ENCODE measurements around the gene MYL12B.

Gene MYL12B

GRCh38 chr18:3236470-3236869, 25.5 kb upstream of the MYL12B start:
- DNase-seq, result no peak

- DNase-seq, result no peak
Measured at GRCh38 chr18:3238742-3239141, 23.2 kb upstream of the MYL12B start.

- no peak for DNase-seq
Measured at GRCh38 chr18:3245185-3245564, 16.8 kb upstream of the MYL12B start.

- DNase-seq, result peak; percentile 55
Measured at GRCh38 chr18:3245853-3246634, 15.9 kb upstream of the MYL12B start.

GRCh38 chr18:3246635-3247239, 15.2 kb upstream of the MYL12B start:
- DNase-seq, result no peak

- DNase-seq, result peak; percentile 79
Measured at GRCh38 chr18:3247240-3248061, 14.5 kb upstream of the MYL12B start, which contains the start of gene MYL12A. Gene MYL12A, plus strand, starts transcription at chr18:3247801. Its CDS starts 5,447 bp downstream, at chr18:3253248.

- no peak for DNase-seq
Measured at GRCh38 chr18:3248062-3248657, 13.8 kb upstream of the MYL12B start.

GRCh38 chr18:3248658-3249359, 13.1 kb upstream of the MYL12B start:
- no peak for DNase-seq

GRCh38 chr18:3250237-3251107, 11.5 kb upstream of the MYL12B start:
- no peak for DNase-seq

GRCh38 chr18:3251249-3251962, 10.5 kb upstream of the MYL12B start:
- no peak for DNase-seq

GRCh38 chr18:3251963-3252277, 10.0 kb upstream of the MYL12B start:
- DNase-seq, result no peak

- DNase-seq, result no peak
Measured at GRCh38 chr18:3252843-3253242, 9.1 kb upstream of the MYL12B start.

GRCh38 chr18:3254725-3255124, 7.2 kb upstream of the MYL12B start:
- DNase-seq, result no peak

GRCh38 chr18:3255611-3256165, 6.2 kb upstream of the MYL12B start:
- DNase-seq, result no peak

GRCh38 chr18:3256693-3257626, 5.0 kb upstream of the MYL12B start:
- DNase-seq, result no peak

- DNase-seq, result no peak
Measured at GRCh38 chr18:3257627-3258120, 4.3 kb upstream of the MYL12B start.

- no peak for DNase-seq
Measured at GRCh38 chr18:3260995-3261372, 949 bp upstream of the MYL12B start.

GRCh38 chr18:3262234-3263131, 550 bp downstream of the MYL12B start:
- peak; percentile 20 for DNase-seq
